ENCODE data around the gene IL11RA. TPM values are rescaled to one million over a fixed set of nuclear protein-coding genes. Genes with fewer than 3 reads are reported as not detected.

The IL11RA gene
- total RNA-seq: 13.8 and 16.5 TPM in 2 replicates

DNA sequence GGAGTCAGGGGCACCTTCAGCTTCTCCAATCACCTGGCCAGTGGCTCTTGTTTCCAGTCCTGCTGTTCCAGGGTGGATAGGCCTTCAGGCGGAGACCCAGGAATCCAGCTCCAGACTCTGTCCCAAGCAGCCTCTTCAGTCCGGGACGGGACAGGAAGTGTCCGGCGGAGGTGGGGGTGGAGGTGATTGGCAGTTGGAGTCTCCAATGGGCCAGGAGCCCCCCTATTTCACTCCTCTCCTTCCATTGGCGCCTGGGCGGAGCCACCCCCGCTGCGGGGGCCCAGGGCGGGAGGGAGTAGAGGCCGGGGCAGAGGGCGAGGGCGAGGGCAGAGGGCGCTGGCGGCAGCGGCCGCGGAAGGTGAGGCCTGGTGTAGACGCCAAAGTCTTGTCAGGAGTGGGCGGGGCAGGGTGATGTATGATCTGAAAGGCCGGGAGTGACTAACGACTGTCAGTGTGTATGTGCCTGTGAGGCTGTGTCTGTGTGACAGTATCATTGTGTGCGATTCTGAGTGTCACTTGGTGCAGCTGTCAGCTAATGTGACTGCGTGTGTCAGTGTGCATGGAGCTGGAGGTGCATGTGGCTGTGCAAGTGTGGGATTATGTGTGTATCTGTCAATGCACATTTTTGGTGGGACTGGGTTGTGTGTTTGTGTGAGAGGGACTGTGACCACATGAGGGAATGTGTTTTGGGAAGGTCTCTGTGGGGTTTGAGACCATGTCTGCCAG is at the start of gene IL11RA:
IL11RA (plus strand) TSS at position 310 of the 726 bp plus-strand sequence. CDS start 3,033 bp downstream, outside the sequence.

DNA sequence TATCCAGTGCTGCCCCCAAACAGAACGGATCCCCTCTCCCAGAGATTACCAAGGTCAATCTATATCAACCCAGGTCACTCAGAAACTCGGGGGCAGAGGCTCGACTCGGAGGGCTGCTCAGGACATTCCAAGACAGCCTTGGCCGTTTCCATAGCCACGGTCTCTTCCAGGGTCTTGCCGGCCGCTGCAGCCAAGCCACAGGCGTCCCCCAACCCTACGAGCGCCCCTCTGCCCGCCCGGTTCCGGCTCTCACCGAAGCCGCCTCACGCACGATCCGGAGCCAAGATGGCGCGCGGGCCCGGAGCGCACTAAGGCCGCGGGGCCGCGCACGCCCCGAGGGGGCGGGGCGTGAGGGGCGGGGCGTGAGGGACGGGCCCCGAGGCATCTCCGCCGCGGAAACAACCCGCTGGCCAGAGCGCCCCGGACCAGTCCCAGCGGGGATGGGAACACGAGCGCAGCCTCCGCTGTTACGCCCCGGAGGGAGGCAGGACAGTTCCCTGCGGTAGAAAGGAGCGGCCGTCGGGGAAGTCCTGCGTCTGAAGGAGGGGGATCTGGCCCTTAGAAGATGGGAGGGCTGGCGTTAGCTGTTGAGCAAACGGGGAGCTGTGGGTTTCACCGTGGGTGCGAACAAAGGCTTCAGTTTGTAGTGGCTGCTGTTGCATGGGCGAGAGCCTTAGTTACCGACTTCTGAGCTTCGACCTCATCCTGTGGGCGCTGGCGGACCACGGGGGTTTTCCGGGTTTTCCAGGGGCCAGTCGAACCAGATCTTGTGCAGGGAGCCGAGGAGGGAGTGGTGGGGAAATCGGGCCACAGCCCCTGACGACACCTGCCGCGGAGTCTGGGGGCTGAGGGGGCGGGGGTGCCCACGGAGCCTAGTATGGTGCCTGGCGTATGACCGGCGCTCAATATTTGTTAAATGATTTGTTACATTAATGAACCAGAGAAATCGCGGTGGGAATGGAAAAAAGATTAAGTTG is 39.9 kb upstream of the IL11RA start, which contains the start of gene RPP25L:
RPP25L (minus strand) TSS at position 287 of the 977 bp plus-strand sequence. CDS start 801 bp downstream, outside the sequence.

DNA sequence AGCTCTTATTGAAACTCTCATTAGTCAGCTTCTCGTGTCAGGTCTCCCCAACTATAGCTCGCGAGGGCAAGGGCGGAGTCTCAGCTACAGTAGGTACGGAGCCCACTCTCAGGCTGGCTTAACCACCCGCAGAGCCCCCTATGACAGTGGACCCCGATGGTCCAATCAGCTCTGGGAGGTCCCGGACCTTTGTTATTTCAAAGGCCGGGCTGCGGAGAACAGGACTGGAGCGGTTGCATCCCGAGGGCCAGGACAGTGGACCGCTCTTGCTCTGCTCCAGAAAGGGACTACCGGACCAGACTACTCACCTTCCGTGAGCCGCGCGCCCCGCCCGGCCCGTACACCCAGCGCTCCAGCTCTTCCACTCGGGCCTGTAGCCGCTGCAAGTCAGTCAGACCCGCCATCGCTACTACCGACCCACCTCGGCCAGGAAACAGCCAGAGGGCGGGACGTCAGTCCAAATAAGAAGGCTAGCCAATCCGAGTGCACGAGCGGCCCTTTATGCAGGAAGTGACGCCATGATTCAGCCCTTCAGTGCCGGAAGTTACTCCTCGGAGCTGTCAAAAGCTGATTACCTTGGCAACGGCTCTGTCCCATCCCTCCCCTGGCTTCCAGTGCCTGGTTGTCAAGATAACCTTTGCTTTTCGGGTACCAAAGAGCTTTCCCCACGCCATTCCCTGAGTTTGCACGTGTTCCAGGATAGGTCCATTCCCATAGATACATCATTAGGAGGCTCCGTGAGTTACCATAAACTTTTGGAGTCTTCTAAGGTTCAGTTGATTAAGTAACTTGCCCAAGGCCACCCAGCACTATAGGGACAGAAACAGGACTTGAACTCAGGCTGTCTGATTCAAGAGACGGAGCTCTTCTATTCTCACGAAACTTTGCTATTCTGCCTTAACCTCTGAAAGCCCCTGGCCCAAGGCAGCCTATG is 31.7 kb upstream of the IL11RA start, which contains the start of gene DCTN3:
DCTN3 (minus strand) TSS at position 435 of the 934 bp plus-strand sequence; CDS start at position 404, 31 bp downstream.

DNA sequence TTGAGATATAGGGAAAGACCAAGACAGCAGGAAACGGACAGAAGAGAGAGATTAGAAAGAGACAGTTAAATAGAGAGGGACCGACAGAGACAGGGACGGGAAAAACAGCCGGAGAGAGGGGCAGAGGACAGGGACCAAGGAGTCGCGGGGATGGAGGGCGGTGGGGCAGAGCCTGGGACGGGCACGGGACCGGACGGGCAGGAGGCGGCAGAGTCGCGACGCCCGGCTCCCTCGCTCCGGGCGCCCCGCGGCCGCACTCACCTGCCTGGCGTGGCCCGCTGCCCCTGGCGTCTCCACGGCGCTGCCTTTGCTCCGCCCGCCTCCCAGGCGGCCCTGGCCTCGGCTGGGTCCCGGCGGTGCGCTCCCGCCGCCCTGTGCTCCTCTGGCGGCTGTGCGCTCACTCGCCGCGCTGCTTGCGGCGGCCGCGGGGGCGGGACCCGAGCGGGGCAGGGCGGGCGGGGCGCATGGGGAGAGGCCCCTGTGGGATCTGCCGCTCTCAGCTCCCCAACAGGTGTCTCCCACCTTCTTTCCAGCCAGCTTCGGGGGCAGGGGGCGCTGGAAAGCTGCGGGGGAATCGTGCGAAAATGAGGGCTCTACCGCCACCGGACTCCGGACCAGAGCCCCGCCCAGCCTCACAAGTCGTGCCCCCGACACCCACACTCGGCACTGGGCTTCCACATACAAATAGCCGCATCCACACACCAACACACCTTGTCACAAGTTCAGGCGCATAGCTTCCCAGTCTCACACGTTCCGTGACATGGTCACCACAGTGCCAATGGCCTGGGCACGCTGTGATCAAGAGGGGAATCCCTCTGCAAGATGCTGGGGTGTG is 23.1 kb upstream of the IL11RA start, which contains the start of gene ARID3C:
ARID3C (minus strand) TSS at position 411 of the 835 bp plus-strand sequence. CDS start 1,052 bp downstream, outside the sequence.

DNA sequence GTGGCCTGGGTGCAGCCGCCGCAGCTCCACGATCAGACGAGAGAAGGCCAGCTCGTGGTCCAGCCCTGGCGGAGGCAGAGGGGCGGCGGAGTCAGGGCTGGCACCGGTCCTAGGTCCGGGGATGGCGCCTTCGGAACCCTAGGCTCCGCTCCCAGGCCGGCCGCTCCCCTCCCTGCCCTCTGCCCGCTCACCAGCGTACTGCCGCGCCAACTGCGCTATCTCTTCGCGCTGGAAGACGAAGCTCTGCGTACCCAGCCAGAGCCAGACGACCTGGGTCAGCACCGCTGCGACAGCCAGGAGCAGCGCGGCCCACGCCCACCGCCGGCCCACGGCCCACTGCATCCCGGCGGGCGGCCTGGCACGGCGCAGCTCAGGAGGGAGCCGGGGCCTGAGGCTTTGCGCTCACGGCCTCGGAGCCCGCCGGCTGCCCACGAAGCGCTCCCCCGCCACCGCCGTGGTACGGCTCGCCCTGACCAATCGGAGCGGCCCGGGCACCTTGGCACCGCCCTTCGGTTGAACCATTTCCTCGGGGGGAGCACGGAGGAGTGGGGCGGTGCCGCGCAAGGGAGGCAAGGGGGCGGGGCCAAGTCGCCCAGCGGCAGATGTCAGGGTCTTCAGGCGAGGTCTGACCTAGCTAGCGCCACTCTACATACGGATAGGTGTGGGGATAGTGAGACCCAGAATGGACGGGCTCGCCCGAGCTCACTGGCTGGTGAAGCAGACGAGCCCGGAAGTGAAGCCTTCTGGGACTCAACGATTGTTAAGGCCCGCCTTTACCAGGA is 14.4 kb upstream of the IL11RA start, which contains the start of gene SIGMAR1:
SIGMAR1 (minus strand) TSS at position 432 of the 782 bp plus-strand sequence; CDS start at position 342, 90 bp downstream.

DNA sequence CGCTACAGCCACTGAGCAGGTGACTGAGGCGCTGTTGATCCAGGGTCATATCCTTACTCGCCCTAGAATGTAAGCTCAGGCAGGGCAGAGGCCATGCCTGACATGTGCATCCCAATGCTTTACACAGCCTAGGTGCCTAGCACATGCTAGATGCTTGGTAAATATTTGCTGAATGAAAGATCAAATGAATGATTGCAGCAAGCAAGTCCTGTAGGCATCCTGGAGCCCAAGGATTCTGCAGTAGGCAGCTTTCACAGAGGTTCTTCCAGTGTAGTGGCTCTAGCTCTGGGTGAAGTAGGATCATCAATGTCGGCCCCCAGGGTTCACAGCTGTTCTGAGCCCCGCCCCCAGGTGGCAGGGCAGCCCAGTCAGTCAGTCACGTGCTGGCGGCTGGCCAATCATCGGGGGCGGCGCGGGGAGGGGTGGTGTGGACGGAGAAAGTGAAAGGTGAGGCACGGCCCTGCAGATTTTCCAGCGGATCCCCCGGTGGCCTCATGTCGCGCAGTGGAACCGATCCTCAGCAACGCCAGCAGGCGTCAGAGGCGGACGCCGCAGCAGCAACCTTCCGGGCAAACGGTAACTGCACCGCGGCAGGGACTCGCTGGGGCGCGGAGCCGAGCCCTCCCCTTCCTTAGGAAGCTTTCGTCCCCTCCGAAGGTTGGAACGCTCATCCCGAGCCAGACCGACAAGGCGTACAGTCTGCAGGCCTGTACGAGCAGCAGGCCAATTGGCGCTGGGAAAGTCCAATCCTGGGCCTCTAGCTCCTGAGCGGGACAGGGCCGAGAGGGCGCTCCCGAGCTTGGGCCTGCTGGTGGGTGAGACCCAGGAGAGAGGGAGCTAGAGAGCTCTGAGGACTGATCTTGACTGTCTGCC is 5.5 kb upstream of the IL11RA start, which contains the start of gene GALT:
GALT (plus strand) TSS at position 465 of the 873 bp plus-strand sequence; CDS start at position 495, 30 bp downstream.

DNA sequence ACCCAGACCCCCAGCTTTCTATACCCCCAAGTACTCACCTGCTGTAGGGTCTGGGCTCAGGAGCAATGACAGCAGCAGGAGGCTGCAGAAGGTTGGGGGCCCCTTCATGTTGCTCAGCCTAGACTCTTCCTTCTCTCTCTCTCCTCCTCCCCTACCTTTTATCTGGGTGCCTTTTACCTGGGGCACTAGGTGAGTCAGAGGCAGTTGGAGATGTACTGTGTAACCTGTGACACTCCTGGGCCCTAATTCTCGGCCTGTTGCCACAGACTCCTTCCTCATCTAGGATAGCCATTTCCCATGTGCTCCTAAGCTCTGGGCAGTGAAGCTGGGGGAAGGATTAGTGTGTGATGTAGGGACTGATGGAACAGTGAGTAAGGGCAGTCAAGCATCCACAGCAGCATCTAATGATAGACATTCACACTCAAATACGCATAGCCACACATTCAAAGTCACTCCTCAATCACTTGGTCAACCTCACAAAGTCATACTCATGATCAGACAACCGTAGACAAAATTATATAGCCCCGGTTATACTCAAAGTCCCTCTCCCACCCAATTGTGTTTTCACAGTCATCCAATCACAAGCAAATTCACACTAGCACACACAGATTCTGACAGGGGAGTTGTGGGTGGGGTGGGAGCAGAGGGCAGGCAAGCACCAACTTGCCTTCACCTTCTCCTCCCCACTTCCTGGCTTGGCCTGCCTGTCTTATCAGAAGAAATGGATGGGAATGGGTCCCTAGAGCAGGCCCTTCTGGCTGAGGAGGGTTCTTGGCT is 10.7 kb downstream of the IL11RA start, which contains the start of gene CCL27:
CCL27 (minus strand) TSS at position 132 of the 777 bp plus-strand sequence; CDS start at position 108, 24 bp downstream.

DNA sequence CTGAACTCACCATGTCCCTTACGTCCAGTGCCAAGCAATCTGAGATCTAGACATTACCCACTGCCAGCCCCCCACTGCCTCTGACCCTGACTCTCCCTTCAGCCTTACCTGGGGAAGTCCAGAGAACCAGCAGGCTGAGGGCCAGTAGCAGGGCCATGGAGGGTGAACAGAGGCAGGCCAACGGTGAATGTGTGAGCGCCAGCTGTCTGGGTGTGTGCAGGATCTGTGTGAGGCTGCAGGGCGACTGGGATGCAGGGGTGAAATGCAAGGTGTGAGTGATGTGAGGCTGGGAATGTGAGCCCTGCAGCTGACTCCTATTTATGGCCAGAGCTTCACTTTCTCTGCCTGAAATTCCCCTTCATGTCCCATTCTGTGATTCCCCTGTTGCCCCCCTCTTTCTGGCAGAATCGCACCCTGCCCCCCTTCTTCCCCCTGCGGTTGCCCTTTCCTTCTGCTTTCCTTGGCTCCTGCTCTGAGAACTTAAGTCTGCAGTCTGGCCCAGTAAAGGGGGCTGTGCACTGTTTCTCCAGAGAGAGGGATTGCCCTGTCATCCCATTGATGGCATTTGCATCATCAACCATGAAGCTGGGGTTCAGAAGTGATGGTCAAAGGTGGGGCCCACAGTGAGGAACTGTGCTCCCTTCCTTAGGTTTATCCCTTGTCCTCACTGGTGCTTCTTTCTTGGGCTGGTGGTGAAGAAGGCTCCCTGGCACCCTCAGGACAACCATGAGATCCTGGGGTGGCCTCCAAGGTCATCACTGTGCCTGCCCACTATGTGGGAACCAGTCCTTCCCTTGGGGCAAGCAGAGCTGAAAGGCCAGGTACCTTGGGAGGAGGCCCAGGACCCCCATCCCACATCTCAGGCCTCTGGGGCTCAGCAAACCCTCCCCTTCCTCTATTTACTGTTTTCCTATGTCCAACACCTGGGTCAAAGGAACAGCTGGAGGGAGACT is 39.3 kb downstream of the IL11RA start, which contains the start of gene CCL19:
CCL19 (minus strand) TSS at position 294 of the 953 bp plus-strand sequence; CDS start at position 157, 137 bp downstream.

DNA sequence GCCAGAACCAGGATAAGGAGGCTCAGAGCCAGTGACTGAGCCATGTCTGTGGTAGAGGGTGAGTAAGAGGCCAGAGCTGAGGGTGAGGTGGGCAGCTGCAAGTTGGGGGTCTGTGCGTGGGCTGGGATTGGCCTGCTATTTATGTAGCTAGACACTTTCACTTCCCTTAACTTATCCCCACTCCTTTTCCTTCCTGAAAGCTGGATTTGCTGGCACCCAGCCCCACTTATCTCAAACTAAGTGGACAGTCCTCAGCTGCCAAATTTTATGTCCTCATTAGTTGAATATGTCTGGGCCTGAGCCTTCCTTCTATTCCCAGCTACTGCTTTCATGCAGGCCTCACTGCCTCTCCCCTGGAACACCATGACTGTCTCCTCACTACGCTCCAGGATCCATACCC is 58.0 kb downstream of the IL11RA start, which contains the start of gene CCL21:
CCL21 (minus strand) TSS at position 114 of the 400 bp plus-strand sequence; CDS start at position 44, 70 bp downstream.

Other genes with a start within 250 kb of the IL11RA start
- 10.4 and 11.6 TPM in 2 replicates for gene FAM219A, start 193.6 kb upstream of the IL11RA start, total RNA-seq
- gene DNAI1, start 193.4 kb upstream of the IL11RA start, total RNA-seq: not detected in 2 replicates
- not detected in 2 replicates for gene ENHO, start 129.2 kb upstream of the IL11RA start, total RNA-seq
- gene CNTFR, start 62.5 kb upstream of the IL11RA start, total RNA-seq: not detected in 2 replicates
- gene RPP25L, start 40.1 kb upstream of the IL11RA start, total RNA-seq: 33.7 and 35.5 TPM in 2 replicates
- 125 and 175 TPM in 2 replicates for gene DCTN3, start 31.7 kb upstream of the IL11RA start, total RNA-seq
- gene ARID3C, start 23.1 kb upstream of the IL11RA start, total RNA-seq: not detected in 2 replicates
- 223 and 227 TPM in 2 replicates for gene SIGMAR1, start 14.4 kb upstream of the IL11RA start, total RNA-seq
- 15.5 and 18.5 TPM in 2 replicates for gene GALT, start 5.5 kb upstream of the IL11RA start, total RNA-seq
- not detected in 2 replicates for gene CCL27, start 10.5 kb downstream of the IL11RA start, total RNA-seq
- gene CCL19, start 39.1 kb downstream of the IL11RA start, total RNA-seq: not detected in 2 replicates
- gene CCL21, start 58.0 kb downstream of the IL11RA start, total RNA-seq: not detected in 2 replicates